Spleen (tissue), 11 donors: ENCODE data around the gene TUBA1B. TPM values are rescaled to one million over a fixed set of nuclear protein-coding genes. Genes with fewer than 3 reads are reported as not detected.
"Not testable (repeated sequence)": the region's sequence is repeated elsewhere in the genome, so short reads cannot be mapped to it uniquely, and the experiment has no call there.

ENCODE experiments used
- DNase-seq: peaks from one replicate; pipeline ENCODE4 v3.0.0-alpha.2; 2020
- H3K27ac ChIP-seq, 8 donors: fragments of 200-600 bp; sonication (generic) in 7 of 8; 1 replicate in 4 of 8; 2 replicates in 4 of 8; pipeline versions ENCODE4 v1.5.0 to v1.8.0; 2016 to 2021; ENCODE audit warnings: inconsistent platforms in 4 of 8, mild to moderate bottlenecking in 4 of 8, moderate library complexity in 1 of 8
- H3K27me3 ChIP-seq, 7 donors: fragments of 200-600 bp; sonication (generic) in 6 of 7; replicated peaks in 1 of 7; 1 replicate in 4 of 7; 2 replicates in 3 of 7; pipeline versions ENCODE4 v1.5.0 to v1.8.0; 2016 to 2021; ENCODE audit warnings: inconsistent platforms in 3 of 7, mild to moderate bottlenecking in 1 of 7
- H3K36me3 ChIP-seq, 6 donors: fragments of 200-600 bp; sonication (generic) in 5 of 6; 1 replicate in 4 of 6; 2 replicates in 2 of 6; pipeline versions ENCODE4 v1.5.0 to v1.8.0; 2016 to 2021; ENCODE audit warnings: inconsistent platforms in 2 of 6
- H3K4me1 ChIP-seq, 6 donors: fragments of 200-600 bp; sonication (generic) in 5 of 6; 1 replicate in 3 of 6; 2 replicates in 3 of 6; pipeline versions ENCODE4 v1.5.0 to v1.8.0; 2016 to 2021; ENCODE audit warnings: inconsistent platforms in 3 of 6
- H3K4me3 ChIP-seq, 8 donors: fragments of 200-600 bp; sonication (generic) in 7 of 8; 1 replicate in 4 of 8; 2 replicates in 4 of 8; pipeline versions ENCODE4 v1.5.0 to v1.8.0; 2016 to 2021; ENCODE audit warnings: inconsistent platforms in 4 of 8, mild to moderate bottlenecking in 4 of 8, moderate library complexity in 2 of 8
- H3K9me3 ChIP-seq, 8 donors: fragments of 200-600 bp; sonication (generic) in 7 of 8; 1 replicate in 4 of 8; 2 replicates in 4 of 8; pipeline versions ENCODE4 v1.5.0 to v1.8.0; 2016 to 2021; ENCODE audit warnings: inconsistent platforms in 4 of 8
- POLR2A ChIP-seq, 3 donors: fragments of 450-650 bp; IDR thresholded peaks; one replicate each; pipeline ENCODE4 v1.5.1; 2017; ENCODE audit warnings: antibody characterized with exemption in 3 of 3, mild to moderate bottlenecking in 1 of 3
- POLR2AphosphoS5 ChIP-seq, 3 donors: sonication (generic); formaldehyde crosslinking; IDR thresholded peaks; one replicate each; pipeline ENCODE4 v1.5.1; 2017; ENCODE audit warnings: antibody characterized with exemption in 3 of 3
- WGBS, 5 donors: extraction: QIAGEN DNeasy Blood & Tissue Kit in 3 of 5; methylation state at CpG; one replicate each; pipeline versions ENCODE4 v1.1.5 to v1.1.7; 2013 to 2018; 5-methylcytosine and 5-hydroxymethylcytosine counted together
- intact Hi-C: fragments of 100-400 bp; cut with DNase I; formaldehyde crosslinking; loops from one replicate; pipeline ENCODE4 v1.15.0; 2023; ENCODE audit warnings: low total_unique reads
- polyA plus RNA-seq, 3 donors: library from polyadenylated mRNA; stranded (reverse); fragments of 200-250 nt; gene quantifications; one replicate each; pipeline ENCODE4 v1.2.1, GENCODE V29; 2013
- total RNA-seq, 7 donors: library from RNA; depleted of rRNA in 3 of 7; stranded (reverse); fragments of >200 nt in 3 of 7; fragmentation: NEBNext Ultra II Directional in 4 of 7; extraction: Animal tissue kit (Norgen Biotek cat#: 25700) in 4 of 7; gene quantifications; one replicate each; pipeline versions ENCODE4 v1.1.0 to v1.2.1, GENCODE V29; 2016 to 2021
- TF ChIP-seq, protein P1 (sequence below), 11 experiments: fragments of 200-600 bp in 7 of 11; fragments of 450-650 bp in 4 of 11; sonication (generic) in 4 of 11; IDR thresholded peaks in 8 of 11; conservative IDR thresholded peaks in 3 of 11; 1 replicate in 7 of 11; 2 replicates in 4 of 11; pipeline versions ENCODE4 v1.4.0 to v1.8.0; 2016 to 2021; ENCODE audit warnings: antibody characterized with exemption in 11 of 11, inconsistent platforms in 4 of 11, mild to moderate bottlenecking in 1 of 11
- donor health status: healthy with polysubstance abuse.
- donor health status: DM: no; HTN: no; CAD: no; lungs with moderate emphysema.
- donor health status: DM: no; HTN: no; CAD: no.
- donor health status: Bipolar disorder and iron deficiency.
- donor health status: healthy.
- donor health status: DM: no; HTN: no; CAD: no.
- donor health status: DM: yes; HTN: yes; CAD: no.

The TUBA1B gene
- total and polyA plus RNA-seq, 10 donors, result 231 to 706 (median 476) TPM

- no peaks in the 10 kb centered on the region for H3K36me3 ChIP-seq
- no peak overlapping the region for H3K4me3 ChIP-seq
- H3K4me1 ChIP-seq, result peaks cover 0 to 23% (median 15%) of the 10 kb centered on the region in 6 donors
- TF ChIP-seq, protein P1, sequence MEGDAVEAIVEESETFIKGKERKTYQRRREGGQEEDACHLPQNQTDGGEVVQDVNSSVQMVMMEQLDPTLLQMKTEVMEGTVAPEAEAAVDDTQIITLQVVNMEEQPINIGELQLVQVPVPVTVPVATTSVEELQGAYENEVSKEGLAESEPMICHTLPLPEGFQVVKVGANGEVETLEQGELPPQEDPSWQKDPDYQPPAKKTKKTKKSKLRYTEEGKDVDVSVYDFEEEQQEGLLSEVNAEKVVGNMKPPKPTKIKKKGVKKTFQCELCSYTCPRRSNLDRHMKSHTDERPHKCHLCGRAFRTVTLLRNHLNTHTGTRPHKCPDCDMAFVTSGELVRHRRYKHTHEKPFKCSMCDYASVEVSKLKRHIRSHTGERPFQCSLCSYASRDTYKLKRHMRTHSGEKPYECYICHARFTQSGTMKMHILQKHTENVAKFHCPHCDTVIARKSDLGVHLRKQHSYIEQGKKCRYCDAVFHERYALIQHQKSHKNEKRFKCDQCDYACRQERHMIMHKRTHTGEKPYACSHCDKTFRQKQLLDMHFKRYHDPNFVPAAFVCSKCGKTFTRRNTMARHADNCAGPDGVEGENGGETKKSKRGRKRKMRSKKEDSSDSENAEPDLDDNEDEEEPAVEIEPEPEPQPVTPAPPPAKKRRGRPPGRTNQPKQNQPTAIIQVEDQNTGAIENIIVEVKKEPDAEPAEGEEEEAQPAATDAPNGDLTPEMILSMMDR (IDR thresholded peaks at IDR 0.05 in 8 of 11, conservative IDR thresholded peaks at IDR 0.05 in 3 of 11), result no peak
- TF ChIP-seq POLR2A (IDR thresholded peaks at IDR 0.05) (no peak), POLR2AphosphoS5 (IDR thresholded peaks at IDR 0.05) (no peak)
- no peaks in the 10 kb centered on the region for H3K9me3 ChIP-seq
- H3K27ac ChIP-seq, result no peak overlapping the region
- WGBS, 5 donors, result 93 to 95% (median 93%) methylated on average over 2 of the region's 2 CpGs
- no peak for DNase-seq
- no peaks in the 10 kb centered on the region for H3K27me3 ChIP-seq
- intact Hi-C loops, result no loop called here
Measured at GRCh38 chr12:49165114-49165513, 33.9 kb upstream of the TUBA1B start.

DNA sequence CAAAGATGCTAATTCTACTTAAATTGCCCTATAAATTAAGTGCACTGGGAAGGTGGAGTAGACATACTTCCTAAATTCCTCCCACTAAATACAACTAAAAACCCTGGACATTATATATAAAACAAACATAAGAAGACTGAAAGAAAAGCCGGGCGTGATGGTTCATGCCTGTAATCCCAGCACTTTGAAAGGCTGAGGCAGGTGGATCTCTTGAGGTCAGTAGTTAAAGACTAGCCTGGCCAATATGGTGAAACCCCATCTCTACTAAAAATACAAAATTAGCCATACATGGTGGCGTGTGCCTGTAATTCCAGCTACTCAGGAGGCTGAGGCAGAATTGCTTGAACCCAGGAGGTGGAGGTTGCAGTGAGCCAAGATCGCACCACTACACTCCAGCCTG lies 30.7 kb upstream of the TUBA1B start:
- WGBS, 5 donors, result 95 to 97% (median 96%) methylated on average over 4 of the region's 4 CpGs
- DNase-seq, H3K36me3 ChIP-seq, H3K27me3 ChIP-seq, H3K4me3 ChIP-seq, intact Hi-C loops, H3K9me3 ChIP-seq: not testable (repeated sequence)
- peak overlapping the region in 4 of 8 donors; percentile 55 to 79 (median 72) for H3K27ac ChIP-seq
- H3K4me1 ChIP-seq, result peaks cover 0 to 37% (median 21%) of the 10 kb centered on the region in 6 donors

GRCh38 chr12:49161092-49161795 lies 30.0 kb upstream of the TUBA1B start:
- intact Hi-C loops, result no loop called here

DNA sequence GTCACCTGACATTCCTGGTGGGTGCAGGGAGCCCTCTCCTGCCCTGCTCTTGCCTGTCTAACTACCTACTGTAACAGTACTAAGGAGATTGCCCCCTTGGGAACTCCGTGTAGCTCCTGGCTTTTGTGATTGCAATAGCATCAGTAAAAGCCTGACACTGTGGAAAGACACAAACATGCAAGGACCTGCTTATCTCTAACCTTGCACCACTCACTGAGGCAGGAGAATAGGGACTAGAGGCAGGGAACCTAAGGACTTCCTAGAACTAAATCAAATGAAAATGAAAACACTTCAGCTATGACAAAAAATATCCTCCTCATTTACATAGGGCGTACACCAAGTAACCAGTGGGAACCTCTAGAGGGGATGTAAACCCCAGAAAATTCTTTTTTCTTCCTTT lies 29.2 kb upstream of the TUBA1B start:
- H3K27ac ChIP-seq, result peak overlapping the region in 4 of 8 donors; percentile 46 to 79 (median 72)
- no peaks in the 10 kb centered on the region for H3K27me3 ChIP-seq
- no peak for DNase-seq
- H3K9me3 ChIP-seq, result no peaks in the 10 kb centered on the region
- TF ChIP-seq, protein P1 (IDR thresholded peaks at IDR 0.05 in 8 of 11, conservative IDR thresholded peaks at IDR 0.05 in 3 of 11), result no peak
- TF ChIP-seq POLR2AphosphoS5 (IDR thresholded peaks at IDR 0.05) (no peak), POLR2A (IDR thresholded peaks at IDR 0.05) (no peak)
- intact Hi-C loops, result no loop called here
- peaks cover 0 to 37% (median 21%) of the 10 kb centered on the region in 6 donors for H3K4me1 ChIP-seq
- 45 to 76% (median 61%) methylated on average over 2 of the region's 2 CpGs for WGBS, 5 donors
- H3K4me3 ChIP-seq, result peak overlapping the region in 1 of 8 donors; percentile 5
- no peaks in the 10 kb centered on the region for H3K36me3 ChIP-seq

More at GRCh38 chr12:49161092-49161795, 30.0 kb upstream of the TUBA1B start:
- Histone ChIP-seq H3K36me3 (no peaks in the 10 kb centered on the region), H3K27ac (peak overlapping the region in 5 of 8 donors; percentile 46 to 79 (median 71)), H3K27me3 (no peaks in the 10 kb centered on the region), H3K4me1 (peaks cover 0 to 37% (median 21%) of the 10 kb centered on the region in 6 donors), H3K4me3 (peak overlapping the region in 2 of 8 donors; percentile 5 to 40), H3K9me3 (no peaks in the 10 kb centered on the region)
- TF ChIP-seq, protein P1 (IDR thresholded peaks at IDR 0.05 in 8 of 11, conservative IDR thresholded peaks at IDR 0.05 in 3 of 11), result no peak
- TF ChIP-seq POLR2A (IDR thresholded peaks at IDR 0.05), result no peak
- TF ChIP-seq POLR2AphosphoS5 (IDR thresholded peaks at IDR 0.05), result no peak
- 50 to 59% (median 56%) methylated on average over 6 of the region's 6 CpGs for WGBS, 5 donors
- no peak for DNase-seq
